Natural killer cell treated with Interleukin-12 subunit alpha and Interleukin-12 subunit beta and Interleukin-15 and Interleukin-18, amount 100 ng/mL, for 72 hours (primary cell): ENCODE data around the gene GNG4. TPM values are rescaled to one million over a fixed set of nuclear protein-coding genes. Genes with fewer than 3 reads are reported as not detected.
A peak's percentile ranks its signal among the peaks of the same experiment; 100 is the strongest.
"Not testable (repeated sequence)": the region's sequence is repeated elsewhere in the genome, so short reads cannot be mapped to it uniquely, and the experiment has no call there.

Experiments used
- ATAC-seq, 2 donors: fragments of 150-1000 bp; cut with Tn5 transposase in 1 of 2; sonication (Bioruptor Pico), chemical (Tn5 transposase) in 1 of 2; 2 replicates each; pipeline ENCODE4 v1.10.0; 2021
- DNase-seq: peaks from one replicate; pipeline ENCODE4 v3.0.0; 2022; ENCODE audit warnings: low spot score
- H3K27ac Mint-ChIP-seq, 2 donors: 1 replicate in 1 of 2; 2 replicates in 1 of 2; pipeline ENCODE4 v1.8.0; 2022; ENCODE audit warnings: mixed read lengths in 2 of 2, mild to moderate bottlenecking in 1 of 2, moderate library complexity in 1 of 2
- H3K27me3 Mint-ChIP-seq, 2 donors: 1 replicate in 1 of 2; 2 replicates in 1 of 2; pipeline ENCODE4 v1.8.0; 2022; ENCODE audit warnings: mixed read lengths in 2 of 2
- H3K36me3 Mint-ChIP-seq: one replicate; pipeline ENCODE4 v1.8.0; 2022; ENCODE audit warnings: mixed read lengths
- H3K4me1 Mint-ChIP-seq, 2 donors: 1 replicate in 1 of 2; 2 replicates in 1 of 2; pipeline ENCODE4 v1.8.0; 2022; ENCODE audit warnings: low read depth in 2 of 2, mixed read lengths in 2 of 2, mild to moderate bottlenecking in 1 of 2
- H3K4me3 Mint-ChIP-seq: one replicate; pipeline ENCODE4 v1.8.0; 2022; ENCODE audit warnings: mixed read lengths
- H3K9me3 Mint-ChIP-seq: 2 replicates; pipeline ENCODE4 v1.8.0; 2022; ENCODE audit warnings: mixed read lengths
- total RNA-seq, 2 donors: library from RNA; stranded (reverse); gene quantifications; one replicate each; pipeline ENCODE4 v1.2.3, GENCODE V29; 2022

Gene GNG4
- total RNA-seq, 2 donors from 2014 or later: 0.19 TPM; not detected in 1

GRCh38 chr1:235572971-235573370, 76.6 kb downstream of the GNG4 start:
- H3K9me3 Mint-ChIP-seq, H3K36me3 Mint-ChIP-seq, H3K4me3 Mint-ChIP-seq, H3K27ac Mint-ChIP-seq, ATAC-seq, DNase-seq, H3K4me1 Mint-ChIP-seq, H3K27me3 Mint-ChIP-seq: not testable (repeated sequence)

- H3K9me3 Mint-ChIP-seq: no peaks in the 10 kb centered on the region
- H3K4me3 Mint-ChIP-seq: no peak overlapping the region
- peaks cover 0 to 4% of the 10 kb centered on the region in 2 donors for H3K27me3 Mint-ChIP-seq
- ATAC-seq: no peak
- no peaks in the 10 kb centered on the region for H3K36me3 Mint-ChIP-seq
- DNase-seq: no peak
- no peak overlapping the region for H3K27ac Mint-ChIP-seq
- peaks cover 10 to 11% of the 10 kb centered on the region in 2 donors for H3K4me1 Mint-ChIP-seq
These were observed 78.1 kb downstream of the GNG4 start for GRCh38 chr1:235571482-235571881.

GRCh38 chr1:235567812-235568503, 81.6 kb downstream of the GNG4 start:
- Mint-ChIP-seq H3K27me3 (peaks cover 0 to 3% of the 10 kb centered on the region in 2 donors), H3K9me3 (no peaks in the 10 kb centered on the region), H3K27ac (peak overlapping the region in 1 of 2 donors; percentile 74), H3K36me3 (no peaks in the 10 kb centered on the region), H3K4me1 (peaks cover 10 to 11% of the 10 kb centered on the region in 2 donors), H3K4me3 (no peak overlapping the region)
- DNase-seq (peak; percentile 55), ATAC-seq (peak; percentile 71 to 74)

GRCh38 chr1:235566084-235566483, 83.5 kb downstream of the GNG4 start:
- Mint-ChIP-seq H3K27ac (no peak overlapping the region), H3K4me3 (no peak overlapping the region), H3K36me3 (no peaks in the 10 kb centered on the region), H3K9me3 (no peaks in the 10 kb centered on the region), H3K27me3 (peaks cover 0 to 3% of the 10 kb centered on the region in 2 donors), H3K4me1 (peaks cover 10 to 11% of the 10 kb centered on the region in 2 donors)
- no peak for ATAC-seq
- no peak for DNase-seq

- Mint-ChIP-seq H3K4me1 (peaks cover 10 to 11% of the 10 kb centered on the region in 2 donors), H3K36me3 (no peaks in the 10 kb centered on the region), H3K27me3 (peaks cover 0 to 3% of the 10 kb centered on the region in 2 donors), H3K27ac (no peak overlapping the region), H3K9me3 (no peaks in the 10 kb centered on the region), H3K4me3 (no peak overlapping the region)
- DNase-seq (no peak), ATAC-seq (no peak)
These were observed 86.0 kb downstream of the GNG4 start for GRCh38 chr1:235563513-235564061.

- ATAC-seq: no peak
- Mint-ChIP-seq H3K4me1 (peaks cover 4% of the 10 kb centered on the region in 2 donors), H3K36me3 (no peaks in the 10 kb centered on the region)
These were observed 87.0 kb downstream of the GNG4 start for GRCh38 chr1:235562589-235562988.

GRCh38 chr1:235558621-235559169, 90.9 kb downstream of the GNG4 start:
- Mint-ChIP-seq H3K4me3 (no peak overlapping the region), H3K27ac (no peak overlapping the region), H3K4me1 (no peaks in the 10 kb centered on the region), H3K9me3 (no peaks in the 10 kb centered on the region), H3K36me3 (no peaks in the 10 kb centered on the region), H3K27me3 (peaks cover 0 to 3% of the 10 kb centered on the region in 2 donors)
- no peak for ATAC-seq
- DNase-seq: no peak

More at GRCh38 chr1:235562589-235562988, 87.0 kb downstream of the GNG4 start:
- peaks cover 0 to 3% of the 10 kb centered on the region in 2 donors for H3K27me3 Mint-ChIP-seq
- H3K4me3 Mint-ChIP-seq: no peak overlapping the region
- H3K27ac Mint-ChIP-seq: no peak overlapping the region
- no peaks in the 10 kb centered on the region for H3K9me3 Mint-ChIP-seq
- DNase-seq: no peak

- Mint-ChIP-seq H3K9me3 (no peaks in the 10 kb centered on the region), H3K27me3 (no peaks in the 10 kb centered on the region), H3K4me1 (no peaks in the 10 kb centered on the region), H3K27ac (no peak overlapping the region), H3K36me3 (no peaks in the 10 kb centered on the region), H3K4me3 (no peak overlapping the region)
- DNase-seq (no peak), ATAC-seq (no peak)
These were observed 92.1 kb downstream of the GNG4 start for GRCh38 chr1:235557495-235557894.

- H3K9me3 Mint-ChIP-seq: no peaks in the 10 kb centered on the region
- H3K4me3 Mint-ChIP-seq: no peak overlapping the region
- ATAC-seq (no peak), DNase-seq (no peak)
- no peaks in the 10 kb centered on the region for H3K4me1 Mint-ChIP-seq
- H3K27me3 Mint-ChIP-seq: no peaks in the 10 kb centered on the region
- no peak overlapping the region for H3K27ac Mint-ChIP-seq
- no peaks in the 10 kb centered on the region for H3K36me3 Mint-ChIP-seq
These were observed 92.8 kb downstream of the GNG4 start for GRCh38 chr1:235556807-235557206.

- ATAC-seq: no peak
These were observed 96.5 kb downstream of the GNG4 start for GRCh38 chr1:235553112-235553551.

GRCh38 chr1:235552146-235552716, 97.4 kb downstream of the GNG4 start:
- Mint-ChIP-seq H3K4me1 (no peaks in the 10 kb centered on the region), H3K27ac (no peak overlapping the region), H3K36me3 (no peaks in the 10 kb centered on the region), H3K9me3 (no peaks in the 10 kb centered on the region), H3K4me3 (no peak overlapping the region), H3K27me3 (peaks cover 0 to 8% of the 10 kb centered on the region in 2 donors)
- ATAC-seq (peak in 1 of 2 donors; percentile 41), DNase-seq (no peak)

More at GRCh38 chr1:235553112-235553551, 96.5 kb downstream of the GNG4 start:
- no peak for DNase-seq
- Mint-ChIP-seq H3K9me3 (no peaks in the 10 kb centered on the region), H3K4me1 (no peaks in the 10 kb centered on the region), H3K27ac (no peak overlapping the region), H3K4me3 (no peak overlapping the region), H3K36me3 (no peaks in the 10 kb centered on the region), H3K27me3 (peaks cover 0 to 5% of the 10 kb centered on the region in 2 donors)

GRCh38 chr1:235549351-235550139, 100.0 kb downstream of the GNG4 start:
- Mint-ChIP-seq H3K4me3 (no peak overlapping the region), H3K36me3 (no peaks in the 10 kb centered on the region), H3K27ac (no peak overlapping the region), H3K27me3 (peaks cover 0 to 14% of the 10 kb centered on the region in 2 donors), H3K9me3 (no peaks in the 10 kb centered on the region), H3K4me1 (no peaks in the 10 kb centered on the region)
- no peak for DNase-seq
- no peak for ATAC-seq

- not testable (repeated sequence) for ATAC-seq, DNase-seq, H3K27ac Mint-ChIP-seq, H3K36me3 Mint-ChIP-seq, H3K4me3 Mint-ChIP-seq, H3K9me3 Mint-ChIP-seq, H3K4me1 Mint-ChIP-seq
- peaks cover 0 to 14% of the 10 kb centered on the region in 2 donors for H3K27me3 Mint-ChIP-seq
These were observed 103.0 kb downstream of the GNG4 start for GRCh38 chr1:235546369-235547155.
